Measurements from ENCODE around the gene TMX4.

Gene TMX4

GRCh38 chr20:8018958-8019245 is 659 bp downstream of the TMX4 start (continued):
- no peak for TF ChIP-seq REPIN1 (tag by site-specific recombination; IDR thresholded peaks at IDR 0.05; ENCODE audit: low read depth)
- no peak for TF ChIP-seq HOXC10 (CRISPR knock-in tag; IDR thresholded peaks at IDR 0.05)
- peak; percentile 42; the same call in 1 of the 2 replicates for TF ChIP-seq ZNF600 (tag by site-specific recombination; IDR thresholded peaks at IDR 0.05)
- no peak for TF ChIP-seq ELK4 (IDR thresholded peaks at IDR 0.05; ENCODE audit: borderline replicate concordance, low read depth, low read length)
- no peak for TF ChIP-seq BCL11A (tag by site-specific recombination; IDR thresholded peaks at IDR 0.05; ENCODE audit: low read depth)
- no peak for TF ChIP-seq ZNF121 (tag by site-specific recombination; IDR thresholded peaks at IDR 0.05)
- no peak for TF ChIP-seq ZNF501 (tag by site-specific recombination; IDR thresholded peaks at IDR 0.05)
- no peak for TF ChIP-seq ZNF768 (tag by site-specific recombination; IDR thresholded peaks at IDR 0.05)
- no peak for TF ChIP-seq ZNF132 (tag by site-specific recombination; IDR thresholded peaks at IDR 0.05; ENCODE audit: borderline replicate concordance)
- no peak for TF ChIP-seq ZSCAN18 (tag by site-specific recombination; IDR thresholded peaks at IDR 0.05)
- no peak for TF ChIP-seq HOXD13 (CRISPR knock-in tag; IDR thresholded peaks at IDR 0.05; ENCODE audit: borderline replicate concordance)
- TF ChIP-seq ZNF223 (tag by site-specific recombination; IDR thresholded peaks at IDR 0.05), result no peak
- TF ChIP-seq ZBTB10 (tag by site-specific recombination; IDR thresholded peaks at IDR 0.05), result peak; percentile 74; the same call in 1 of the 2 replicates
- peak; percentile 52; the same call in 1 of the 2 replicates for TF ChIP-seq ZNF10 (tag by site-specific recombination; IDR thresholded peaks at IDR 0.05)
- no peak for TF ChIP-seq ZEB2 (tag by site-specific recombination; IDR thresholded peaks at IDR 0.05)
- TF ChIP-seq ZNF449 (tag by site-specific recombination; IDR thresholded peaks at IDR 0.05), result no peak
- no peak for TF ChIP-seq GLI4 (tag by site-specific recombination; IDR thresholded peaks at IDR 0.05)
- TF ChIP-seq ZNF266 (tag by site-specific recombination; IDR thresholded peaks at IDR 0.05; ENCODE audit: low read depth), result no peak
- TF ChIP-seq ZNF248 (tag by site-specific recombination; IDR thresholded peaks at IDR 0.05), result no peak
- TF ChIP-seq ZNF140 (tag by site-specific recombination; IDR thresholded peaks at IDR 0.05), result no peak
- no peak for TF ChIP-seq ZSCAN30 (tag by site-specific recombination; IDR thresholded peaks at IDR 0.05)
- no peak for TF ChIP-seq ZNF555 (tag by site-specific recombination; conservative IDR thresholded peaks at IDR 0.05)
- no peak for TF ChIP-seq KLF8 (tag by site-specific recombination; IDR thresholded peaks at IDR 0.05)
- no peak for TF ChIP-seq ZNF624 (tag by site-specific recombination; IDR thresholded peaks at IDR 0.05)
- no peak for TF ChIP-seq ZNF354C (tag by site-specific recombination; IDR thresholded peaks at IDR 0.05; ENCODE audit: borderline replicate concordance, low read depth)
- TF ChIP-seq GLI2 (tag by site-specific recombination; IDR thresholded peaks at IDR 0.05; ENCODE audit: borderline replicate concordance, low read depth), result no peak

Measured in HEK293 (cell line).